Osteocyte (in vitro differentiated cells): Measurements from ENCODE around the gene EOLA2. TPM values are rescaled to one million over a fixed set of nuclear protein-coding genes. Genes with fewer than 3 reads are reported as not detected.

Source experiments
- DNase-seq: peaks from one replicate; pipeline ENCODE4 v3.0.0; 2021; ENCODE audit warnings: mixed read lengths; ENCODE audit not compliant: unreplicated experiment; ENCODE audit errors: extremely low spot score
- H3K27ac Mint-ChIP-seq: one replicate; pipeline ENCODE4 v1.8.0; 2021; ENCODE audit warnings: mild to moderate bottlenecking, mixed read lengths; ENCODE audit not compliant: unreplicated experiment
- H3K27me3 Mint-ChIP-seq: one replicate; pipeline ENCODE4 v1.8.0; 2021; ENCODE audit warnings: mixed read lengths; ENCODE audit not compliant: unreplicated experiment
- H3K36me3 Mint-ChIP-seq: one replicate; pipeline ENCODE4 v1.8.0; 2021; ENCODE audit warnings: mixed read lengths; ENCODE audit not compliant: unreplicated experiment
- H3K4me1 Mint-ChIP-seq: one replicate; pipeline ENCODE4 v1.8.0; 2021; ENCODE audit warnings: mixed read lengths; ENCODE audit not compliant: unreplicated experiment
- H3K4me3 Mint-ChIP-seq: one replicate; pipeline ENCODE4 v1.8.0; 2021; ENCODE audit warnings: mild to moderate bottlenecking, moderate library complexity, mixed read lengths; ENCODE audit not compliant: unreplicated experiment
- H3K9me3 Mint-ChIP-seq: one replicate; pipeline ENCODE4 v1.8.0; 2021; ENCODE audit warnings: mixed read lengths; ENCODE audit not compliant: unreplicated experiment
- long read RNA-seq: library from polyadenylated mRNA; unstranded; transcript quantifications from one replicate; pipeline ENCODE4 v2.0.0, GENCODE V29; 2021
- total RNA-seq: library from RNA; stranded (reverse); gene quantifications from 2 replicates; pipeline ENCODE4 v1.2.1, GENCODE V29; 2021
- TF ChIP-seq, protein P1 (sequence below): fragments of 200-600 bp; sonication (generic); IDR thresholded peaks from 2 replicates; pipeline ENCODE4 v1.5.0; 2021; ENCODE audit warnings: antibody characterized with exemption, mild to moderate bottlenecking, moderate library complexity

Gene EOLA2
- total RNA-seq = 34.5 and 39.3 TPM in 2 replicates
- long read RNA-seq, transcript CXorf40B-205 (6 exons, 1,440 nt) = minor isoform, 27 of 130 reads
- long read RNA-seq, transcript CXorf40B-203 (5 exons, 1,653 nt) = major isoform, 64 of 130 reads
- long read RNA-seq, transcript CXorf40B-202 (5 exons, 1,316 nt) = minor isoform, 6 of 130 reads
- long read RNA-seq, partial matches to known transcripts = 13 of 130 reads
- long read RNA-seq, other reads (novel, unspliced or antisense) = 17 of 130 reads

GRCh38 chrX:149938427-149938880 is at the start of gene EOLA2:
EOLA2 (minus strand) TSS chrX:149938491; CDS start chrX:149933874, 4,617 bp downstream.
- peaks cover 4% of the 10 kb centered on the region for H3K36me3 Mint-ChIP-seq
- H3K27ac Mint-ChIP-seq = peak within 1 kb of the TSS; percentile 100
- H3K4me3 Mint-ChIP-seq = peak within 1 kb of the TSS; percentile 84
- no peaks in the 10 kb centered on the region for H3K27me3 Mint-ChIP-seq
- TF ChIP-seq, protein P1, sequence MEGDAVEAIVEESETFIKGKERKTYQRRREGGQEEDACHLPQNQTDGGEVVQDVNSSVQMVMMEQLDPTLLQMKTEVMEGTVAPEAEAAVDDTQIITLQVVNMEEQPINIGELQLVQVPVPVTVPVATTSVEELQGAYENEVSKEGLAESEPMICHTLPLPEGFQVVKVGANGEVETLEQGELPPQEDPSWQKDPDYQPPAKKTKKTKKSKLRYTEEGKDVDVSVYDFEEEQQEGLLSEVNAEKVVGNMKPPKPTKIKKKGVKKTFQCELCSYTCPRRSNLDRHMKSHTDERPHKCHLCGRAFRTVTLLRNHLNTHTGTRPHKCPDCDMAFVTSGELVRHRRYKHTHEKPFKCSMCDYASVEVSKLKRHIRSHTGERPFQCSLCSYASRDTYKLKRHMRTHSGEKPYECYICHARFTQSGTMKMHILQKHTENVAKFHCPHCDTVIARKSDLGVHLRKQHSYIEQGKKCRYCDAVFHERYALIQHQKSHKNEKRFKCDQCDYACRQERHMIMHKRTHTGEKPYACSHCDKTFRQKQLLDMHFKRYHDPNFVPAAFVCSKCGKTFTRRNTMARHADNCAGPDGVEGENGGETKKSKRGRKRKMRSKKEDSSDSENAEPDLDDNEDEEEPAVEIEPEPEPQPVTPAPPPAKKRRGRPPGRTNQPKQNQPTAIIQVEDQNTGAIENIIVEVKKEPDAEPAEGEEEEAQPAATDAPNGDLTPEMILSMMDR = peak; percentile 59
- peaks cover 4% of the 10 kb centered on the region for H3K4me1 Mint-ChIP-seq
- H3K9me3 Mint-ChIP-seq = no peaks in the 10 kb centered on the region
- peak; percentile 97 for DNase-seq

DNA sequence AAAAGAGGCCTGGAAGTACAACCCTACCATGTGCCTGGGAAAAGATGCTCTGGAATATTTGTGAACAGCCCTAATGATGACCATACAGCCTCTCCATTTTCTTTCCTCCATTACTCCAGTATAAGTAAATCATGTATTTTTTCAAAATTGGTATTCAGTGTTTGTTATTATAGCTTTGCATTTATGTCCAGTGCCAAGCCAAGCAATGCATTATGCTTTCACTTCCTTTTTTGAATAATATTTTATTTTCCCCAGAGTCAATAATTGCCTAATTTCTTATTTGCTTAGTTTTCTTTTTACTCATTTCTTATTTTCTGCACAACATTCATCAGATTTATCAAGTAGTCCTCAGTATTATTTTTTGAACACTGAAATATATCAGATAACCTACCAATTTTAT is 49.3 kb upstream of the EOLA2 start:
- TF ChIP-seq, protein P1 = no peak
- H3K9me3 Mint-ChIP-seq = peaks cover 9% of the 10 kb centered on the region
- peaks cover 15% of the 10 kb centered on the region for H3K4me1 Mint-ChIP-seq
- DNase-seq = no peak
- H3K36me3 Mint-ChIP-seq = peaks cover 3% of the 10 kb centered on the region
- H3K27me3 Mint-ChIP-seq = no peaks in the 10 kb centered on the region
- H3K27ac Mint-ChIP-seq = no peak overlapping the region
- H3K4me3 Mint-ChIP-seq = no peak overlapping the region

DNA sequence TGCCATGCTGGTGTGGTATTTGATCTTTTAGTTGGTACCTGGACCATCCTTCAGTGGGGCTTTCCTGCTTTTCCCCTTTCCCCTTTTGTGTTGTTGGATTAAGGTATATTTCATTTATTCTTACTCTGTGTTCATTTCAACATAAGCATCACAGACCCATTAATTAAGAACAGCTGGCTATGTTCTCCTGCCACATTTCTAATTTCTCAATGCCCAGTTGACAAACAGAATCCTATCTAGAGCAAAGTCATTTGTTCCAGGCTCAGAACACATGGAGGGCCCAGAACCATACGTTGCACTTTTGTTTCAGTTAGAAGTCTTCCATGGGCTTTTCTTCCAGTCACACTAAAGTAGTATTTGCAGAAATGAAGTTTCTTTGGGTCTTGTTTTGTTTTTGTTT is 46.1 kb upstream of the EOLA2 start:
- H3K4me3 Mint-ChIP-seq = no peak overlapping the region
- H3K36me3 Mint-ChIP-seq = peaks cover 3% of the 10 kb centered on the region
- no peaks in the 10 kb centered on the region for H3K27me3 Mint-ChIP-seq
- peaks cover 5% of the 10 kb centered on the region for H3K9me3 Mint-ChIP-seq
- H3K4me1 Mint-ChIP-seq = peaks cover 24% of the 10 kb centered on the region
- no peak overlapping the region for H3K27ac Mint-ChIP-seq
- no peak for DNase-seq
- TF ChIP-seq, protein P1 = no peak

GRCh38 chrX:149982310-149982709 is 44.0 kb upstream of the EOLA2 start:
- peaks cover 27% of the 10 kb centered on the region for H3K4me1 Mint-ChIP-seq
- no peaks in the 10 kb centered on the region for H3K9me3 Mint-ChIP-seq
- no peak overlapping the region for H3K4me3 Mint-ChIP-seq
- H3K36me3 Mint-ChIP-seq = peaks cover 4% of the 10 kb centered on the region
- H3K27ac Mint-ChIP-seq = no peak overlapping the region
- no peaks in the 10 kb centered on the region for H3K27me3 Mint-ChIP-seq
- TF ChIP-seq, protein P1 = no peak
- no peak for DNase-seq

DNA sequence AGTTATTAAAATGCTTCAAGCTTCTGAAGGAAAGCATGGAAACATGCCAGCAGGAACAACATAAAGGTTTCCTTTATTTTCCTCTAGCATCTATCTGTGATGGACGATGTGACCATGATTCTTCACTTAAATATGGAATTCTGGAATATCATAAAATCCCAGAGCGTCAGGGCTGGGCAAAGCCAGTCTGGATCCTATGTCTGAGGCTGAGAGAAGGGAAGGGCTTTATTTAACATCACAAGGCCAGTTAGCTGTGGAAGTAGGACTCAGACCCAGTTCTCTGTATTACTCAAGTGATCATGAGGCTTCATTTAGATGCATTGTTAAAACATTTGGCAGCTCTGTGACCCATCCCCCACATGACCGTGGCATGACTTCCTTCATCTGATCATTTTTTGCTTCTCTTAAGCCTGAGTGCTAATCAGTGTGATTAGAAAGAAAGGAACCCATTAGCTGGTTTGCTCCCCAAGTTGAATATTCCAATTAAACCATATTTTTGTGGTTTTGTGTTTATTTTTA is 40.9 kb upstream of the EOLA2 start:
- no peak for DNase-seq
- Mint-ChIP-seq H3K36me3 (peaks cover 4% of the 10 kb centered on the region), H3K27me3 (no peaks in the 10 kb centered on the region), H3K9me3 (peaks cover 5% of the 10 kb centered on the region), H3K4me1 (peaks cover 43% of the 10 kb centered on the region), H3K27ac (no peak overlapping the region), H3K4me3 (no peak overlapping the region)
- TF ChIP-seq, protein P1 = no peak
